GM20431 (cell line): Measurements from ENCODE around the gene IQGAP2.

Source experiments
- in situ Hi-C: fragments of 300-500 bp; cut with MseI, MboI; formaldehyde crosslinking; loops from one replicate; pipeline ENCODE4 v1.15.0; 2020; ENCODE audit warnings: low sequenced_read_pairs; ENCODE audit not compliant: unreplicated experiment

IQGAP2 gene

DNA sequence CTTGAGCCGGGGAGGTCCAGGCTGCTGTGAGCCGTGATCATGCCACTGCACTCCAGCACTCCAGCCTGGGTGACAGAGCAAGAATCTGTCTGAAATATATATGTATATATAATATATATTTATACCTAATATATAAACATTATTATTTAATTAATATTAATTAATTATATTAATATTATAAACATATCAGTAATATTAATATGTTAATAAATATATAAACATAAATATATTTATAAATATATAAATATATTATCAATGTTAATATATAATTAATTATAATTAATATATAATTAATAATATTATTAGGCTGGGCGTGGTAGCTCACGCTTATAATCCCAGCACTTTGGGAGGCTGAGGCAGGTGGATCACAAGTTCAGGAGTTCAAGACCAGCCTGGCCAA, 354.0 kb downstream of the IQGAP2 start:
- in situ Hi-C loops = no loop called here
